GM12873 (cell line): Measurements from ENCODE around the gene ADAM15.

ENCODE experiments used
- TF ChIP-seq, protein P1 (sequence below): IDR thresholded peaks from 2 replicates; pipeline ENCODE4 v1.5.1; 2012; ENCODE audit warnings: low read depth, mild to moderate bottlenecking, moderate library complexity, low read length, control low read depth; ENCODE audit not compliant: insufficient read depth; ENCODE audit errors: missing control alignments

Gene ADAM15

DNA sequence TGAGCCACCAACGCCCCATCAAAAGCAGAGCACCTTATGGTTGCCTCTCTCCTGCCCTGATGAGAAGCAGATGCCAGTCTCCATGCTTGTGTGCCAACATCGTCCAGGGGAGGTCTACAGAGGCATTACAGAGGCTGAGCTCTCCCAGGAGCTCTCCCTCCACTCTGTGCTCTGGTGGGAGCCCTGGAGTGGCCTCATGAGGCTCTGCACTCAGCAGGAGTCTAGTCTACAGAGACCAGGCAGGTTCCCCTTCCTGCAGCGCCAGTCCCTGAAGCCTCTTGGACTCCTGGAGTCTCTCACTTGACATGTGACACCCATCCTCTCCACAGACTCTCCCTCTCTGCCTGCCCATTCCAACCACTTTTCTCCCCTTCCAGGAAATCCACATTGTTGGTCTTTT, 14.1 kb upstream of the ADAM15 start:
- TF ChIP-seq, protein P1, sequence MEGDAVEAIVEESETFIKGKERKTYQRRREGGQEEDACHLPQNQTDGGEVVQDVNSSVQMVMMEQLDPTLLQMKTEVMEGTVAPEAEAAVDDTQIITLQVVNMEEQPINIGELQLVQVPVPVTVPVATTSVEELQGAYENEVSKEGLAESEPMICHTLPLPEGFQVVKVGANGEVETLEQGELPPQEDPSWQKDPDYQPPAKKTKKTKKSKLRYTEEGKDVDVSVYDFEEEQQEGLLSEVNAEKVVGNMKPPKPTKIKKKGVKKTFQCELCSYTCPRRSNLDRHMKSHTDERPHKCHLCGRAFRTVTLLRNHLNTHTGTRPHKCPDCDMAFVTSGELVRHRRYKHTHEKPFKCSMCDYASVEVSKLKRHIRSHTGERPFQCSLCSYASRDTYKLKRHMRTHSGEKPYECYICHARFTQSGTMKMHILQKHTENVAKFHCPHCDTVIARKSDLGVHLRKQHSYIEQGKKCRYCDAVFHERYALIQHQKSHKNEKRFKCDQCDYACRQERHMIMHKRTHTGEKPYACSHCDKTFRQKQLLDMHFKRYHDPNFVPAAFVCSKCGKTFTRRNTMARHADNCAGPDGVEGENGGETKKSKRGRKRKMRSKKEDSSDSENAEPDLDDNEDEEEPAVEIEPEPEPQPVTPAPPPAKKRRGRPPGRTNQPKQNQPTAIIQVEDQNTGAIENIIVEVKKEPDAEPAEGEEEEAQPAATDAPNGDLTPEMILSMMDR, result no peak

DNA sequence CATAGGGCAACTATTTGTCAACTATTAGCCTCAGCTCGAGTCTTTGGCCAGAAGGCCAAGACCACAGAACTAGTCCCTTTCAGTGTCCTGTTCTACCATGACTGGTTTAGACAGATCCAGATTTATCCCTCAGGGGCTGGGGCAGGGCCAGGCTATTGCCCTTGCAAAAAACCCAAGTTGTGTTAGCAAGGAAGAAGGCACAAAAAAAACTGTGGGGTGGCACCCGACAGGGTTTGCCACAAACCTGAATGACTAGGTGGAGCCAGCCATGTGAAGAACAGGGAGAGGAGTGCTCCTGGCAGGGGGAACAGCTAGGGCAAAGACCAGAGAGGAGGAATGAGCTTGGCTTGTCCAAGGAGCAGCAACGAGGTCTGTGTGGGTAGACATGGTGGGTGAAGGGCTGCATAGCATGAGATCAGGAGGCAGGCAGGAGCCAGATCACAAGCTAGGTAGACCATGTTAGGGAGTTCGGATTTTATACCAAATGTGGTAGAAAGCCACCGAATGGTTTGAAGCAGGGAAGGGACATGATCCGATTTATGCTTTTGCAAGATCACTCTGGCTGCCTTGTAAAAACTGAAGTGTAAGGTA, 13.2 kb upstream of the ADAM15 start:
- TF ChIP-seq, protein P1, result no peak

DNA sequence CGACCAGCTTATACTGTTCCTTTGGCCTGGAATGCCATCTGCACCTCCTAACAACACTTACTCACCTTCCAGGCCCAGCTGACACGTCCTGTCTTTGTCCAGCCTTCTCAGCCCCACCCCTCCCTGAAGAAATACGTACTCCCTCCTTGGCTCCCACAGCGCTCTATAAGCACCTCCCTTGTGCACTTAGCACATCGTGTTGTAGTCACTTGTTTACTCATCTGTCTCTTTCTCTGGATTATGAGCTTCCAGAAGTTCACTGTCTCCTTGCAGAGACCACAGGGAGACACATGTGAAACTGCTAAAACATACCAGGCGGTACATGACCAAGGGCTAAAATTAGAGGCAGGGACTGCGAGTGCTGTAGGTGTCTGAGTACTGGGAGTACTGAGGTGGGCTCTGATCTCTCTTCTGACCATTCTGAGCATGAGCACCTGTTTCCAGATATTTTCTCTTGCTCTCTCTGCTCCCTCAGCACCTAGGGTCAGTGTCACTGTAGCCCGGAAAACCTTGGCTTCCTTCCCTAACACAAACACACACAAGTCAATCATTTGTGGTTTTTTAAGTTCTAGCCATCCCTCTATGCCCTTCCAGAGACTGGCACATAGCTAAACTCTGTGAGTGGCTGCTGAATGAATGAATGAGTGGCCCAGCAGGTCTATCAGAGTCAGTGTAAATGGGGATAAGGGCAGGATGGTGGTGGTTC, 12.4 kb upstream of the ADAM15 start:
- TF ChIP-seq, protein P1, result no peak

DNA sequence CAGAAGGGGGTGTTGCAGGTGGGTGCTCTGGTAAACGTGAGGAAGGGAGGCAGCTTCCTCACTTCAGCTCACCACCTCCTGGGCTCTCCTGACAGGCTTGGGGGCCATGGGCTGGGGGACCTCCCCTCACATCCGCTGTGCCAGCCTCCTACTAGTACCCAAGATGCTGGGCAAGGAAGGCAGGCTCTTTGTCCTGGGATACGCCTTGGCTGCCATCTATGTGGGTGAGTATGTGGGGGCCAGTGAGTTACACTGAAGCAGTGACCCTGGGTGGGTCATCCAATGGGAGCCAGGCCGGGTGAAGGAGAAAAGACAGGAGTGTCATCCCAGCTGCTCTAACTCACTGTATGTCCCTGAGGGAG, 11.8 kb upstream of the ADAM15 start:
- TF ChIP-seq, protein P1, result no peak

DNA sequence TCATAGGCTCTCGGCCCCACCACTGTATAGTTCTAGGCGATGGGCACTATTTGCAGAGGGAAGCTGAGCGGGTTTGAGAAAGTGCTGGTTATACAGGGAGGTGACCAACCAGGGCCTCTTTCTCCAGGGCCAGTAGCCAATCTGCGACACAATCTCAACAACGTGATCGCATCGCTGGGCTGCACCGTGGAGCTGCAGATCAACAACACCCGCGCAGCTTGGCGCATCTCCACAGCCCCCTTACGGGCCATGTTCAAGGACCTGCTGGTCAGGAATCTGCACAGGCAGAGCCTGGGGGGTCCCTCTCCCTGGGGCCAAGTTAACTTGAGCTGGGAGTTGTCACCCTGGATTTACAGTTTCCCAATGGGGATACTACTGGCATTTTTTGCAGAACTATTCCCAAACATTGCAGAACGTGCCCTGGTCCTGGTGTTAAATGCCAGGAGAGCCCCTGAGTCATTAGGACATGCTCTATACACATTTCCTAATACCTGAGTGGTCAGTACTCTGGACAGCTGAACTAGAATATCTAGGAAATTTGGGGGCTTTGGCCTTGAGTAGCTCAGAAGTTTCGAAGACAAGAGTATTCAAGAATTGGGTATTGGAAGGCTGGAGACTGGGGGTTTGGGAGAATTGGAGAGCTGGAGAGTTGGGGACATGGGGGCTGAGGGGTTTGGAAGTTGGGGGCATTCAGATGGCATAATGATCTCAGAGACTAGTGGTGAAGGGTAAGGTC, 10.6 kb upstream of the ADAM15 start:
- TF ChIP-seq, protein P1, result no peak

DNA sequence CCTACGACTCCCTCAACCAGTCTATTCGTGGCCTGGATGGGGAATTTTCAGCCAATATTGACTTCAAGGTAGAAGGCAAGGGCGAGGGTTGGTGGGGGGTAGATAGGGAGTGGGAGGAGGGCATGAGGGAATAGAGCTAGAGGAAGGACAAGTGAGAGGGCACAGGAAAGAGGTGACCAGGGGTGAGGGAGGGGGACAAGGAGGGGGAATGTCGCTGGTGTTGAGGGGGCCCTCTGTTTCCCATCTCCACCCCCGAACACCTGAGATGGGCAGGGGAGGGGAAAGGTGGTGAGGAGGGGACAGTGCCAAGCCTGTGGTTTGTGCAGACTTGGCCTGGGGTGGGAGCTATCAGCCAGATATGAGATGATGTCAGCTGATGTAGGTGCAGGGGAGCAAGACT, 8.3 kb upstream of the ADAM15 start:
- TF ChIP-seq, protein P1, result no peak

DNA sequence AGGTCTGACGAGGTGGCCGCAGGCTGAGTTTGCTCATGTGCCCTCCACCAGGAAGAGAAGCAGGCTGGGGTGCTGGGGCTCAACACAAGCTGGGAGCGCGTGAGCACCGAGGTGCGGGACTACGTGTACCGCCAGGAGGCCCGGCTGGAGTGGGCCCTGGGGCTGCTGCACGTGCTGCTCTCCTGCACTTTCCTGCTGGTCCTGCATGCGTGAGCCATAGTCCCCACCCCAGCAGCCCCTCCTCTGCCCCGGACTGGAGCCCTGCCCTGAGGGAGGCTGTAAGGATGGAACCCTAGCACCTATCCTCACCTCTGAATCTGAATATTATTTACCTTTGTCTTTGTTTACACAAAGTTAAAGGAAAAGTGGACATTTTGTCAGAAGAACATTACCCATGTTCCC, 7.8 kb upstream of the ADAM15 start:
- TF ChIP-seq, protein P1, result no peak
